H1 (cell line): ENCODE data around the gene LGR4. TPM values are rescaled to one million over a fixed set of nuclear protein-coding genes. Genes with fewer than 3 reads are reported as not detected.

Experiments
- CTCF ChIA-PET: fragments of 300-600 bp; sonication (Branson Sonifier 250); formaldehyde crosslinking; loops from one replicate; lab custom pipeline; 2021; ENCODE audit not compliant: partially characterized antibody; lab: Charles Lee
- POLR2A ChIA-PET: fragments of 300-600 bp; sonication (Branson Sonifier 250); formaldehyde crosslinking; loops from one replicate; lab custom pipeline; 2021; ENCODE audit warnings: inconsistent platforms; ENCODE audit not compliant: partially characterized antibody; lab: Charles Lee
- DNase-seq, 2 experiments: peaks; one replicate each; pipeline versions ENCODE4 v3.0.0 to v3.0.0-alpha.2; 2010 to 2022; ENCODE audit warnings: low spot score in 2 of 2, low read depth in 1 of 2, mixed read lengths in 1 of 2
- FAIRE-seq: peaks from 2 replicates; lab custom pipeline; 2011; peaks lifted over from hg19 to GRCh38; lab: Jason Lieb, UNC
- H2AFZ ChIP-seq: 2 replicates; pipeline ENCODE4 v1.8.1; 2012; ENCODE audit warnings: low read length, inconsistent platforms
- H2AK5ac ChIP-seq: 2 replicates; pipeline ENCODE4 v1.6.1; 2013; ENCODE audit warnings: low read depth, low read length
- H2BK120ac ChIP-seq: replicated peaks from 2 replicates; pipeline ENCODE3; 2013; ENCODE audit warnings: low read depth, low read length, inconsistent platforms
- H2BK12ac ChIP-seq: 2 replicates; pipeline ENCODE4 v1.6.1; 2013; ENCODE audit warnings: low read depth, low read length
- H2BK15ac ChIP-seq: 2 replicates; pipeline ENCODE4 v1.6.1; 2013; ENCODE audit warnings: low read length
- H2BK20ac ChIP-seq: 2 replicates; pipeline ENCODE4 v1.6.1; 2013; ENCODE audit warnings: low read length
- H2BK5ac ChIP-seq: 2 replicates; pipeline ENCODE4 v1.6.1; 2013; ENCODE audit warnings: low read depth, low read length
- H3K14ac ChIP-seq: 2 replicates; pipeline ENCODE4 v1.6.1; 2013; ENCODE audit warnings: inconsistent platforms; ENCODE audit not compliant: insufficient read length
- H3K18ac ChIP-seq: 2 replicates; pipeline ENCODE4 v1.6.1; 2013; ENCODE audit warnings: low read length; ENCODE audit errors: extremely low read depth
- H3K23ac ChIP-seq: 2 replicates; pipeline ENCODE4 v1.6.1; 2013; ENCODE audit warnings: inconsistent platforms; ENCODE audit not compliant: insufficient read length
- H3K23me2 ChIP-seq: 2 replicates; pipeline ENCODE4 v1.6.1; 2013; ENCODE audit warnings: low read depth, low read length
- H3K27ac ChIP-seq: 2 replicates; pipeline ENCODE4 v1.6.1; 2011; ENCODE audit warnings: low read depth, low read length, inconsistent platforms
- H3K27me3 ChIP-seq, 4 experiments: replicated peaks in 1 of 4; 1 replicate in 1 of 4; 2 replicates in 3 of 4; pipeline versions ENCODE4 v1.6.1 to v1.8.1; 2011 to 2013; ENCODE audit warnings: low read length in 3 of 4, mild to moderate bottlenecking in 3 of 4, inconsistent platforms in 2 of 4, mixed read lengths in 2 of 4, moderate library complexity in 1 of 4; ENCODE audit not compliant: control insufficient read depth in 3 of 4, insufficient read depth in 3 of 4; ENCODE audit errors: extremely low read depth in 1 of 4
- H3K36me3 ChIP-seq, 4 experiments: 2 replicates each; pipeline versions ENCODE4 v1.6.1 to v1.8.1; 2011 to 2013; ENCODE audit warnings: mild to moderate bottlenecking in 4 of 4, low read length in 3 of 4, moderate library complexity in 2 of 4, control low read depth in 1 of 4, inconsistent platforms in 1 of 4; ENCODE audit not compliant: insufficient read depth in 4 of 4, control insufficient read depth in 2 of 4
- H3K4ac ChIP-seq: replicated peaks from 2 replicates; pipeline ENCODE3; 2013; ENCODE audit warnings: low read length, low read depth, mixed read lengths, inconsistent platforms; ENCODE audit not compliant: insufficient read length
- H3K4me1 ChIP-seq, 4 experiments: replicated peaks in 1 of 4; 1 replicate in 1 of 4; 2 replicates in 3 of 4; pipeline versions ENCODE4 v1.6.1 to v1.8.1; 2011 to 2013; ENCODE audit warnings: low read length in 3 of 4, inconsistent platforms in 2 of 4, mixed read lengths in 1 of 4; ENCODE audit not compliant: insufficient read depth in 4 of 4, control insufficient read depth in 3 of 4
- H3K4me2 ChIP-seq, 2 experiments: 2 replicates each; pipeline versions ENCODE4 v1.6.1 to v1.8.1; 2011 to 2013; ENCODE audit warnings: low read depth in 2 of 2, low read length in 2 of 2, control low read depth in 1 of 2, inconsistent platforms in 1 of 2, mild to moderate bottlenecking in 1 of 2; ENCODE audit not compliant: insufficient read depth in 1 of 2
- H3K4me3 ChIP-seq, 4 experiments: fragments of 200-600, 300-600 bp in 1 of 4; sonication (generic), shearing (Covaris generic), sonication (Bioruptor Twin) in 1 of 4; 2 replicates each; pipeline versions ENCODE4 v1.5.1 to v1.8.1; 2011 to 2016; ENCODE audit warnings: low read length in 4 of 4, low read depth in 3 of 4, control low read depth in 2 of 4, inconsistent platforms in 2 of 4, mild to moderate bottlenecking in 2 of 4, mixed read lengths in 1 of 4, moderate library complexity in 1 of 4; ENCODE audit not compliant: insufficient read depth in 2 of 4; ENCODE audit errors: extremely low read depth in 1 of 4
- H3K56ac ChIP-seq: replicated peaks from 2 replicates; pipeline ENCODE3; 2013; ENCODE audit warnings: low read depth, mild to moderate bottlenecking, mixed read lengths, low read length, inconsistent platforms; ENCODE audit not compliant: insufficient read length
- H3K79me1 ChIP-seq: 2 replicates; pipeline ENCODE4 v1.6.1; 2013; ENCODE audit warnings: low read depth, low read length, control low read depth
- H3K79me2 ChIP-seq, 2 experiments: 2 replicates each; pipeline versions ENCODE4 v1.6.1 to v1.8.1; 2012 to 2013; ENCODE audit warnings: low read length in 2 of 2, mild to moderate bottlenecking in 2 of 2, inconsistent platforms in 1 of 2; ENCODE audit not compliant: insufficient read depth in 2 of 2, control insufficient read depth in 1 of 2
- H3K9ac ChIP-seq, 4 experiments: replicated peaks in 1 of 4; 1 replicate in 1 of 4; 2 replicates in 3 of 4; pipeline versions ENCODE4 v1.6.1 to v1.8.1; 2011 to 2013; ENCODE audit warnings: low read depth in 3 of 4, low read length in 3 of 4, control low read depth in 2 of 4, mild to moderate bottlenecking in 2 of 4, moderate library complexity in 2 of 4, inconsistent platforms in 1 of 4; ENCODE audit errors: extremely low read depth in 1 of 4
- H3K9me3 ChIP-seq, 2 experiments: 2 replicates each; pipeline versions ENCODE4 v1.6.1 to v1.8.1; 2012 to 2013; ENCODE audit warnings: mild to moderate bottlenecking in 2 of 2, moderate library complexity in 2 of 2, control low read depth in 1 of 2, inconsistent platforms in 1 of 2, low read depth in 1 of 2, low read length in 1 of 2, mixed read lengths in 1 of 2; ENCODE audit not compliant: insufficient read depth in 2 of 2
- H4K20me1 ChIP-seq, 2 experiments: replicated peaks in 1 of 2; 2 replicates each; pipeline versions ENCODE3 to v1.8.1; 2011 to 2013; ENCODE audit warnings: inconsistent platforms in 2 of 2, low read length in 2 of 2, mild to moderate bottlenecking in 1 of 2; ENCODE audit not compliant: insufficient read depth in 2 of 2, control insufficient read depth in 1 of 2
- H4K5ac ChIP-seq: 2 replicates; pipeline ENCODE4 v1.6.1; 2013; ENCODE audit warnings: low read length, low read depth, mixed read lengths, inconsistent platforms; ENCODE audit not compliant: insufficient read length
- H4K8ac ChIP-seq: 2 replicates; pipeline ENCODE4 v1.8.0; 2013; ENCODE audit warnings: mild to moderate bottlenecking, moderate library complexity, low read length, inconsistent platforms; ENCODE audit not compliant: insufficient read depth; ENCODE audit errors: extremely low read depth
- H4K91ac ChIP-seq: replicated peaks from 2 replicates; pipeline ENCODE3; 2013; ENCODE audit warnings: low read length, mixed read lengths, inconsistent platforms; ENCODE audit not compliant: insufficient read length
- ASH2L ChIP-seq: fragments of 200-600, 300-600 bp; sonication (generic); IDR thresholded peaks from one replicate; pipeline ENCODE4 v1.7.1; 2017; ENCODE audit warnings: low read length
- BACH1 ChIP-seq: IDR thresholded peaks from 2 replicates; pipeline ENCODE4 v1.6.1; 2012; ENCODE audit warnings: low read length, improper control_type of control experiment
- BCL11A ChIP-seq, 2 experiments: IDR thresholded peaks; one replicate each; pipeline ENCODE4 v1.6.1; 2011; ENCODE audit warnings: low read depth in 2 of 2, low read length in 2 of 2, mild to moderate bottlenecking in 2 of 2
- CTBP2 ChIP-seq: IDR thresholded peaks from 2 replicates; pipeline ENCODE4 v1.7.0; 2011; ENCODE audit warnings: borderline replicate concordance, mild to moderate bottlenecking, moderate library complexity, mixed read lengths, low read length; ENCODE audit not compliant: insufficient read depth, insufficient read length
- EP300 ChIP-seq, 2 experiments: IDR thresholded peaks; 1 replicate in 1 of 2; 2 replicates in 1 of 2; pipeline ENCODE4 v1.6.1; 2011 to 2012; ENCODE audit warnings: low read depth in 2 of 2, low read length in 2 of 2, mild to moderate bottlenecking in 2 of 2, borderline replicate concordance in 1 of 2, inconsistent platforms in 1 of 2, moderate library complexity in 1 of 2
- POU5F1 ChIP-seq: IDR thresholded peaks from 2 replicates; pipeline ENCODE4 v1.6.1; 2011; ENCODE audit warnings: low read depth, mild to moderate bottlenecking, low read length, moderate library complexity
- RBBP5 ChIP-seq: IDR thresholded peaks from 2 replicates; pipeline ENCODE4 v1.7.1; 2012; ENCODE audit warnings: low read depth, mild to moderate bottlenecking, inconsistent platforms, low read length, moderate library complexity, borderline replicate concordance
- RXRA ChIP-seq: IDR thresholded peaks from 2 replicates; pipeline ENCODE4 v1.6.1; 2011; ENCODE audit warnings: low read depth, mild to moderate bottlenecking, low read length, moderate library complexity; ENCODE audit not compliant: insufficient read depth
- SP1 ChIP-seq: IDR thresholded peaks from 2 replicates; pipeline ENCODE4 v1.6.1; 2011; ENCODE audit warnings: low read depth, low read length
- SRF ChIP-seq: IDR thresholded peaks from 2 replicates; pipeline ENCODE4 v1.6.1; 2011; ENCODE audit warnings: mild to moderate bottlenecking, low read depth, low read length, moderate library complexity
- SUZ12 ChIP-seq: fragments of 200-600 bp; sonication (generic); IDR thresholded peaks from 2 replicates; pipeline ENCODE4 v1.6.1; 2012; ENCODE audit warnings: mild to moderate bottlenecking, inconsistent platforms, low read length, moderate library complexity, mixed read lengths
- TAF7 ChIP-seq: optimal IDR thresholded peaks from 2 replicates; pipeline ENCODE3; 2011; ENCODE audit warnings: low read depth, mild to moderate bottlenecking, inconsistent platforms, low read length, moderate library complexity, borderline replicate concordance
- WGBS, 2 experiments: shearing (Covaris generic) in 1 of 2; methylation state at CpG; one replicate each; pipeline versions ENCODE4 v1.1.6 to v1.1.7; 2013 to 2015; ENCODE audit warnings: low lambda C conversion rate in 2 of 2, mixed read lengths in 2 of 2, inconsistent platforms in 1 of 2, low coverage in 1 of 2, missing lambda C conversion rate in 1 of 2; ENCODE audit not compliant: insufficient replicate concordance in 2 of 2, insufficient coverage in 1 of 2, insufficient read length in 1 of 2; ENCODE audit errors: extremely low coverage in 1 of 2, missing lambda C conversion rate in 1 of 2; 5-methylcytosine and 5-hydroxymethylcytosine counted together
- polyA plus RNA-seq, 7 experiments: library from polyadenylated mRNA; depleted of rRNA in 3 of 7; stranded (reverse) in 5 of 7; unstranded in 2 of 7; fragments of >200 nt in 5 of 7; fragments of 200-250 nt in 2 of 7; gene quantifications; 1 replicate in 5 of 7; 2 replicates in 1 of 7; 4 replicates in 1 of 7; pipeline versions ENCODE4 v1.2.1 to v1.2.3, GENCODE V29; 2011 to 2013; ENCODE audit warnings: missing spikeins in 2 of 7, mixed read lengths in 2 of 7
- total RNA-seq: library from RNA; stranded (reverse); fragmentation: NEBNext Ultra II Directional; extraction: Animal tissue kit (Norgen Biotek cat#: 25700); gene quantifications from 2 replicates; pipeline ENCODE4 v1.2.1, GENCODE V29; 2021

LGR4 gene
- total and polyA plus RNA-seq, 2 of the 8 experiments (the other 6 are each of a cell fraction or from before 2014, with no cell fraction given), result 26.6 to 61.7 TPM

DNA sequence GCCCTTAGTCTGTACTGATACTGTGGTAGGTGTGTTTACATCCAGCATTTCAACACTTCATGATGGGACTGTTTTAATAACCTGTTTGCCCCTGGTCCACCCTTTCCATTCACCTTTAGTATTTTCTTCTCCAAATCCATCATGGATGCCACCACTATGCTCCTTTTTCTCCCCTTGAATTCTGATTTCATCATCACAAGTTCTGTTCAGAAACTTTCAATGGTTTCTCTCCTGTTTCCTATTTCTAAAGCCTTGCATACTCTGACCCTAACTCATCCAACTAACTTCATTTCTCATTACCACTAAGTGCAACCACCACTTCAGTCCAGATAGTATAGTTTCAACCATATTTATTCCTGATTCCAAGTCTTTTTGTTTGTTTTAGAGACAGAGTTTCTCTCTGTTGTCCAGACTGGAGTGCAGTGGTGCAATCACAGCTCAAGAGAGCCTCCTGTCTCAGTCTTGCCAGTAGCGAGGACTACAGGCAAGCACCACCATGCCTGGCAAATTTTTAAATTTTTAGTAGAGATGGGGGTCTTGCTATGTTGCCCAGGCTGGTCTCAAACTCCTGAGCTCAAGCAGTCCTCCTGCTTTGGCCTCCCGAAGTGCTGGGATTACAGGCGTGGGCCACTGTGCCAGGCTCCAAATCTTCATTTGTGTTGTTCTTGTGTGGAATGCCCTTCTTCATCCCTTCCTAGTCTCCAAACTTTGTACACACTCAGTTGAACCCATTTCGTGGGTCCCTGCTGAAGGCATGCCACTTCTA is 35.1 kb upstream of the LGR4 start:
- H4K91ac ChIP-seq, result no peak overlapping the region
- peak overlapping the region; percentile 76 to 90 for H3K4me2 ChIP-seq
- H2AK5ac ChIP-seq, result no peak overlapping the region
- no peak overlapping the region for H2BK15ac ChIP-seq
- no peak overlapping the region for H2BK12ac ChIP-seq
- H3K36me3 ChIP-seq, result peaks cover 0 to 4% (median 0%) of the 10 kb centered on the region in 4 experiments; a peak in 1 of 8 replicates
- no peak for DNase-seq
- H3K9ac ChIP-seq, result peak overlapping the region in 1 of 4 experiments; percentile 42; a peak in 1 of 7 replicates
- peak overlapping the region; percentile 6 for H3K4ac ChIP-seq
- no peak overlapping the region for H3K18ac ChIP-seq
- H2BK5ac ChIP-seq, result no peak overlapping the region
- H3K9me3 ChIP-seq, result no peaks in the 10 kb centered on the region
- peak overlapping the region in 2 of 4 experiments; percentile 83 to 99; a peak in 3 of 8 replicates for H3K4me3 ChIP-seq
- H3K79me2 ChIP-seq, result peaks cover 3 to 29% of the 10 kb centered on the region in 2 experiments
- H2BK120ac ChIP-seq, result no peak overlapping the region
- no peak overlapping the region for H2AFZ ChIP-seq
- no peaks in the 10 kb centered on the region for H3K27me3 ChIP-seq
- POLR2A ChIA-PET, result interaction anchor here (0.9 to 1.5 kb wide), 8 partner anchors 11 to 215 kb away, joined by 3 to 4 read pairs (median 3); no protein-coding TSS in a partner anchor
- no peak overlapping the region for H4K5ac ChIP-seq
- H4K8ac ChIP-seq, result no peak overlapping the region
- WGBS, 2 experiments, result 90% methylated on average over 4 of the region's 4 CpGs; no CpG with 5 or more reads in 1 of the 2 experiments
- CTCF ChIA-PET, result interaction anchor here (0.7 to 1.4 kb wide), 5 partner anchors 10 to 63 kb away, joined by 3 to 4 read pairs (median 3); no protein-coding TSS in a partner anchor
- H3K23me2 ChIP-seq, result peaks cover 10% of the 10 kb centered on the region
- peaks cover 0 to 7% of the 10 kb centered on the region in 2 experiments for H4K20me1 ChIP-seq
- no peak overlapping the region for H2BK20ac ChIP-seq
- FAIRE-seq, result no peak
- no peak overlapping the region for H3K23ac ChIP-seq
- H3K79me1 ChIP-seq, result peaks cover 10% of the 10 kb centered on the region; the same call in 1 of the 2 replicates
- H3K27ac ChIP-seq, result no peak overlapping the region
- peaks cover 2 to 5% (median 3%) of the 10 kb centered on the region in 4 experiments; a peak in 5 of 7 replicates for H3K4me1 ChIP-seq
- no peak overlapping the region for H3K56ac ChIP-seq
- no peak overlapping the region for H3K14ac ChIP-seq
- TF ChIP-seq EP300 (IDR thresholded peaks at IDR 0.05; ENCODE audit: borderline replicate concordance in 1 of 2, low read depth in 2 of 2, low read length in 2 of 2), result no peak
- no peak for TF ChIP-seq SUZ12
- no peak for TF ChIP-seq TAF7
- TF ChIP-seq BCL11A (IDR thresholded peaks at IDR 0.05; ENCODE audit: low read depth in 2 of 2, low read length in 2 of 2), result no peak
- no peak for TF ChIP-seq POU5F1
- no peak for TF ChIP-seq BACH1
- TF ChIP-seq RBBP5, result no peak
- no peak for TF ChIP-seq SRF
- no peak for TF ChIP-seq CTBP2
- no peak for TF ChIP-seq ASH2L
- TF ChIP-seq SP1, result no peak
- TF ChIP-seq RXRA, result no peak
